Measurements from ENCODE around the gene GTF3C2. TPM values are rescaled to one million over a fixed set of nuclear protein-coding genes. Genes with fewer than 3 reads are reported as not detected.

Gene GTF3C2
- total and polyA plus RNA-seq, 9 of the 15 experiments (the other 6 are each of a cell fraction or from before 2014, with no cell fraction given), result 35.5 to 96.8 (median 53.0) TPM

DNA sequence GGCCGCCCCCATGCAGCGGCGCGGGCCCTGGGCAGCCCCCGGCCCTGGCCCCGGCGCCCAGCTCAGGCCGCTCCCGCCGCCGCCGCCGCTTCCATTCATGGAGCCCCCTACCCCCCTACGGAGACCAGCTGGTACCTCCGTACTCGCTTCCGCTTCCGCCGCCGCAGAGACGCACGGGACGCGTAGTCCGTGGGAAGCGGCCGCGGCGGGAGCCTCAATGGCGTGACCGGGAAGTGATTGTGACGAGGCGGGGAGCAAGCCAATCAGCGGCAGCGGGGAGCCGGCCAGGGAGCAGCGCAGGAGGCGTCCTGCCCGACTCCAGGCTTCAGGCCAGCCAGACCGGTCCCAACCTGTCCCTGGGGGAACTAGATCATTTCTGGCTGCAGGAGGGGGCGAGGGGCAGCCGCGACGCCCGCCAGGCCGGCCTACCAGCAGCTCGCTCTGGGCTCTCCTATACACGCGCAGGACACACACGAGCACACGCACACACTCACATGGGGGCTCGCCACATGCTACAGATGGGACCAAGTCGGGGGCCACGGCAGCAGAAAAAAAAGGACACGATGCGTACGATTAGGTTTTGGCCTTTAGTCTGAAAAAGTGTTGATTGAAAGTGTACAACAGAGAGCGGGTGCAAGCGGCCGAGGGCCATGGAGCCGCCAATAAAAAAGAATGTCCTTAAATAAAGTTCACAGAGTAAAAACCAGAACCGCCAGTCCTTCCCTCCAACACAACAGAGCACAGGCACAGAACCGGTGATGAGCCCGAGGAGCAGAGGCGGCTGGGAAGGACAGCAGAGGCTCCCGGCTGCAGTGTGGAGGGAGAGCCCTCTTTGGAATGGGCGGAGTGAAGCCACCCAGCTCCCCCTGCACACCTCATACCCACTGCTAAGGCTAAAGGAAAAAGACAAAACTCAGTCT, 24.3 kb upstream of the GTF3C2 start, which contains the start of gene ZNF513 (continued):
- TF ChIP-seq, protein P1, sequence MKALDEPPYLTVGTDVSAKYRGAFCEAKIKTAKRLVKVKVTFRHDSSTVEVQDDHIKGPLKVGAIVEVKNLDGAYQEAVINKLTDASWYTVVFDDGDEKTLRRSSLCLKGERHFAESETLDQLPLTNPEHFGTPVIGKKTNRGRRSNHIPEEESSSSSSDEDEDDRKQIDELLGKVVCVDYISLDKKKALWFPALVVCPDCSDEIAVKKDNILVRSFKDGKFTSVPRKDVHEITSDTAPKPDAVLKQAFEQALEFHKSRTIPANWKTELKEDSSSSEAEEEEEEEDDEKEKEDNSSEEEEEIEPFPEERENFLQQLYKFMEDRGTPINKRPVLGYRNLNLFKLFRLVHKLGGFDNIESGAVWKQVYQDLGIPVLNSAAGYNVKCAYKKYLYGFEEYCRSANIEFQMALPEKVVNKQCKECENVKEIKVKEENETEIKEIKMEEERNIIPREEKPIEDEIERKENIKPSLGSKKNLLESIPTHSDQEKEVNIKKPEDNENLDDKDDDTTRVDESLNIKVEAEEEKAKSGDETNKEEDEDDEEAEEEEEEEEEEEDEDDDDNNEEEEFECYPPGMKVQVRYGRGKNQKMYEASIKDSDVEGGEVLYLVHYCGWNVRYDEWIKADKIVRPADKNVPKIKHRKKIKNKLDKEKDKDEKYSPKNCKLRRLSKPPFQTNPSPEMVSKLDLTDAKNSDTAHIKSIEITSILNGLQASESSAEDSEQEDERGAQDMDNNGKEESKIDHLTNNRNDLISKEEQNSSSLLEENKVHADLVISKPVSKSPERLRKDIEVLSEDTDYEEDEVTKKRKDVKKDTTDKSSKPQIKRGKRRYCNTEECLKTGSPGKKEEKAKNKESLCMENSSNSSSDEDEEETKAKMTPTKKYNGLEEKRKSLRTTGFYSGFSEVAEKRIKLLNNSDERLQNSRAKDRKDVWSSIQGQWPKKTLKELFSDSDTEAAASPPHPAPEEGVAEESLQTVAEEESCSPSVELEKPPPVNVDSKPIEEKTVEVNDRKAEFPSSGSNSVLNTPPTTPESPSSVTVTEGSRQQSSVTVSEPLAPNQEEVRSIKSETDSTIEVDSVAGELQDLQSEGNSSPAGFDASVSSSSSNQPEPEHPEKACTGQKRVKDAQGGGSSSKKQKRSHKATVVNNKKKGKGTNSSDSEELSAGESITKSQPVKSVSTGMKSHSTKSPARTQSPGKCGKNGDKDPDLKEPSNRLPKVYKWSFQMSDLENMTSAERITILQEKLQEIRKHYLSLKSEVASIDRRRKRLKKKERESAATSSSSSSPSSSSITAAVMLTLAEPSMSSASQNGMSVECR (CRISPR knock-in tag; IDR thresholded peaks at IDR 0.05), result peak; percentile 48; the same call in 1 of the 2 replicates
- TF ChIP-seq, protein P2, sequence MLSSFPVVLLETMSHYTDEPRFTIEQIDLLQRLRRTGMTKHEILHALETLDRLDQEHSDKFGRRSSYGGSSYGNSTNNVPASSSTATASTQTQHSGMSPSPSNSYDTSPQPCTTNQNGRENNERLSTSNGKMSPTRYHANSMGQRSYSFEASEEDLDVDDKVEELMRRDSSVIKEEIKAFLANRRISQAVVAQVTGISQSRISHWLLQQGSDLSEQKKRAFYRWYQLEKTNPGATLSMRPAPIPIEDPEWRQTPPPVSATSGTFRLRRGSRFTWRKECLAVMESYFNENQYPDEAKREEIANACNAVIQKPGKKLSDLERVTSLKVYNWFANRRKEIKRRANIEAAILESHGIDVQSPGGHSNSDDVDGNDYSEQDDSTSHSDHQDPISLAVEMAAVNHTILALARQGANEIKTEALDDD (IDR thresholded peaks at IDR 0.05), result no peak
- TF ChIP-seq WHSC1 (IDR thresholded peaks at IDR 0.05; ENCODE audit: low read length) (no peak), NCOA4 (IDR thresholded peaks at IDR 0.05; ENCODE audit: partially characterized antibody) (no peak), ZBTB7A (IDR thresholded peaks at IDR 0.05; ENCODE audit: borderline replicate concordance, control insufficient read depth, low read depth, low read length) (no peak), BHLHE40 (IDR thresholded peaks at IDR 0.05; ENCODE audit: low read length) (peak; percentile 83), SREBF1 (IDR thresholded peaks at IDR 0.05; ENCODE audit: borderline replicate concordance, low read depth, low read length) (peak; percentile 95), MAFG (tag; conservative IDR thresholded peaks at IDR 0.05) (no peak), ARHGAP35 (IDR thresholded peaks at IDR 0.05; ENCODE audit: partially characterized antibody) (no peak), MCM3 (IDR thresholded peaks at IDR 0.05) (no peak), CCAR2 (IDR thresholded peaks at IDR 0.05; ENCODE audit: low read depth, low read length) (no peak), YY1 (IDR thresholded peaks at IDR 0.05; ENCODE audit: borderline replicate concordance in 1 of 3, control insufficient read depth in 1 of 3, extremely low read depth in 1 of 3, insufficient read depth in 3 of 3, insufficient read length in 1 of 3, insufficient replicate concordance in 2 of 3, low read depth in 1 of 3, low read length in 2 of 3) (peak; percentile 40 to 87 (median 62)), ZNF444 (CRISPR knock-in tag; IDR thresholded peaks at IDR 0.05) (no peak), ZC3H8 (IDR thresholded peaks at IDR 0.05) (no peak), RBM22 (IDR thresholded peaks at IDR 0.05; ENCODE audit: low read depth, low read length, poor library complexity, severe bottlenecking) (peak; percentile 86), CHCHD3 (CRISPR knock-in tag; IDR thresholded peaks at IDR 0.05) (no peak), CHD4 (IDR thresholded peaks at IDR 0.05; ENCODE audit: insufficient read depth, insufficient replicate concordance, low read depth, low read length, poor library complexity, severe bottlenecking) (no peak)
- TF ChIP-seq, protein P3, sequence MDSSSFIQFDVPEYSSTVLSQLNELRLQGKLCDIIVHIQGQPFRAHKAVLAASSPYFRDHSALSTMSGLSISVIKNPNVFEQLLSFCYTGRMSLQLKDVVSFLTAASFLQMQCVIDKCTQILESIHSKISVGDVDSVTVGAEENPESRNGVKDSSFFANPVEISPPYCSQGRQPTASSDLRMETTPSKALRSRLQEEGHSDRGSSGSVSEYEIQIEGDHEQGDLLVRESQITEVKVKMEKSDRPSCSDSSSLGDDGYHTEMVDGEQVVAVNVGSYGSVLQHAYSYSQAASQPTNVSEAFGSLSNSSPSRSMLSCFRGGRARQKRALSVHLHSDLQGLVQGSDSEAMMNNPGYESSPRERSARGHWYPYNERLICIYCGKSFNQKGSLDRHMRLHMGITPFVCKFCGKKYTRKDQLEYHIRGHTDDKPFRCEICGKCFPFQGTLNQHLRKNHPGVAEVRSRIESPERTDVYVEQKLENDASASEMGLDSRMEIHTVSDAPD (CRISPR knock-in tag; IDR thresholded peaks at IDR 0.05), result no peak
- TF ChIP-seq, protein P4, sequence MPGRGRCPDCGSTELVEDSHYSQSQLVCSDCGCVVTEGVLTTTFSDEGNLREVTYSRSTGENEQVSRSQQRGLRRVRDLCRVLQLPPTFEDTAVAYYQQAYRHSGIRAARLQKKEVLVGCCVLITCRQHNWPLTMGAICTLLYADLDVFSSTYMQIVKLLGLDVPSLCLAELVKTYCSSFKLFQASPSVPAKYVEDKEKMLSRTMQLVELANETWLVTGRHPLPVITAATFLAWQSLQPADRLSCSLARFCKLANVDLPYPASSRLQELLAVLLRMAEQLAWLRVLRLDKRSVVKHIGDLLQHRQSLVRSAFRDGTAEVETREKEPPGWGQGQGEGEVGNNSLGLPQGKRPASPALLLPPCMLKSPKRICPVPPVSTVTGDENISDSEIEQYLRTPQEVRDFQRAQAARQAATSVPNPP (IDR thresholded peaks at IDR 0.05; ENCODE audit: borderline replicate concordance, insufficient read depth, insufficient read length), result no peak
